Suprapubic skin (tissue), 3 donors: ENCODE results near the gene HMX3.

Source experiments
- POLR2A ChIP-seq, 2 donors: fragments of 450-650 bp; IDR thresholded peaks; one replicate each; pipeline ENCODE4 v1.6.1; 2017; ENCODE audit warnings: antibody characterized with exemption in 2 of 2, mild to moderate bottlenecking in 2 of 2, moderate library complexity in 2 of 2
- TF ChIP-seq, protein P1 (sequence below), 2 donors: fragments of 200-600 bp in 1 of 2; fragments of 450-650 bp in 1 of 2; sonication (generic) in 1 of 2; IDR thresholded peaks; one replicate each; pipeline ENCODE4 v1.5.1; 2016 to 2019; ENCODE audit warnings: antibody characterized with exemption in 2 of 2, mild to moderate bottlenecking in 1 of 2, moderate library complexity in 1 of 2

DNA sequence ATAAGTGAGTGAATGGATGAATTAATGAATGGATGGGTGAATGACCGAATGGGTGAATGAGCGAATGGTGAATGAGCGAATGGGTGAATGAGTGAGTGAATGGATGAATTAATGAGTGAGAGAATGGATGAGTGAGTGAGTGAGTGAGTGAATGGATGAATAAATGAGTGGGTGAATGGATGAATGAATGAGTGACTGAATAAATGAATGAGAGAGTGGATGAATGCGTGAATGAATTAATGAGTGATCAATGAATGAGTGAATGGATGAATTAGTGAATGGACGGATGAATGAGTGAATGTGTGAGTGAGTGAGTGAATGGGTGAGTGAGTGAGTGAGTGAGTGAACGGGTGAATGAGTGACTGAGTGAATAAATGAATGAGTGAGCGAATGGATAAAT is 49.5 kb upstream of the HMX3 start:
- TF ChIP-seq, protein P1, sequence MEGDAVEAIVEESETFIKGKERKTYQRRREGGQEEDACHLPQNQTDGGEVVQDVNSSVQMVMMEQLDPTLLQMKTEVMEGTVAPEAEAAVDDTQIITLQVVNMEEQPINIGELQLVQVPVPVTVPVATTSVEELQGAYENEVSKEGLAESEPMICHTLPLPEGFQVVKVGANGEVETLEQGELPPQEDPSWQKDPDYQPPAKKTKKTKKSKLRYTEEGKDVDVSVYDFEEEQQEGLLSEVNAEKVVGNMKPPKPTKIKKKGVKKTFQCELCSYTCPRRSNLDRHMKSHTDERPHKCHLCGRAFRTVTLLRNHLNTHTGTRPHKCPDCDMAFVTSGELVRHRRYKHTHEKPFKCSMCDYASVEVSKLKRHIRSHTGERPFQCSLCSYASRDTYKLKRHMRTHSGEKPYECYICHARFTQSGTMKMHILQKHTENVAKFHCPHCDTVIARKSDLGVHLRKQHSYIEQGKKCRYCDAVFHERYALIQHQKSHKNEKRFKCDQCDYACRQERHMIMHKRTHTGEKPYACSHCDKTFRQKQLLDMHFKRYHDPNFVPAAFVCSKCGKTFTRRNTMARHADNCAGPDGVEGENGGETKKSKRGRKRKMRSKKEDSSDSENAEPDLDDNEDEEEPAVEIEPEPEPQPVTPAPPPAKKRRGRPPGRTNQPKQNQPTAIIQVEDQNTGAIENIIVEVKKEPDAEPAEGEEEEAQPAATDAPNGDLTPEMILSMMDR (IDR thresholded peaks at IDR 0.05) = no peak
- no peak for TF ChIP-seq POLR2A (IDR thresholded peaks at IDR 0.05)
